IMR-90 (cell line): ENCODE measurements around the gene MASTL. TPM values are rescaled to one million over a fixed set of nuclear protein-coding genes. Genes with fewer than 3 reads are reported as not detected.

Source experiments
- ATAC-seq: fragments of 200-7000 bp; cut with Tn5 transposase; 2 replicates; pipeline ENCODE4 v1.9.1; 2020; ENCODE audit warnings: low read depth, mild to moderate bottlenecking, moderate library complexity
- BruUV-seq: library from RNA; stranded (reverse); fragments of 400-500 nt; replicated peaks from 2 replicates; lab custom pipeline; 2021; lab: Mats Ljungman, UMichigan
- CTCF ChIA-PET: fragments of 300-600 bp; formaldehyde crosslinking; extraction: SDS; loops from one replicate; lab custom pipeline; 2021; ENCODE audit warnings: antibody characterized with exemption; lab: Yijun Ruan, JAX
- POLR2A ChIA-PET: fragments of 300-600 bp; sonication (Branson Sonifier 250); formaldehyde crosslinking; loops from one replicate; lab custom pipeline; 2022; ENCODE audit warnings: antibody characterized with exemption; ENCODE audit not compliant: unreplicated experiment; lab: Charles Lee
- DNase-seq: peaks from one replicate; pipeline ENCODE4 v3.0.0; 2013
- H2AFZ ChIP-seq: replicated peaks from 2 replicates; pipeline ENCODE3; 2013; ENCODE audit warnings: low read length, mild to moderate bottlenecking; ENCODE audit not compliant: poor library complexity
- H2AK5ac ChIP-seq: 2 replicates; pipeline ENCODE4 v1.6.1; 2013; ENCODE audit warnings: low read depth, low read length, inconsistent platforms
- H2AK9ac ChIP-seq: replicated peaks from 2 replicates; pipeline ENCODE3; 2013; ENCODE audit warnings: mild to moderate bottlenecking, low read depth, low read length, moderate library complexity; ENCODE audit not compliant: poor library complexity
- H2BK120ac ChIP-seq: 2 replicates; pipeline ENCODE4 v1.6.1; 2013; ENCODE audit warnings: low read depth, low read length, inconsistent platforms
- H2BK15ac ChIP-seq: 3 replicates; pipeline ENCODE4 v1.6.1; 2013; ENCODE audit warnings: low read depth, low read length, inconsistent platforms
- H2BK20ac ChIP-seq: 2 replicates; pipeline ENCODE4 v1.6.1; 2013; ENCODE audit warnings: low read depth, mild to moderate bottlenecking, inconsistent platforms, low read length, moderate library complexity
- H2BK5ac ChIP-seq: 2 replicates; pipeline ENCODE4 v1.6.1; 2013; ENCODE audit warnings: mild to moderate bottlenecking, low read depth, low read length, inconsistent platforms; ENCODE audit not compliant: poor library complexity, severe bottlenecking
- H3K14ac ChIP-seq: replicated peaks from 2 replicates; pipeline ENCODE4 v1.6.1; 2013; ENCODE audit warnings: low read depth, low read length, inconsistent platforms
- H3K18ac ChIP-seq: 2 replicates; pipeline ENCODE4 v1.6.1; 2013; ENCODE audit warnings: low read depth, low read length, control low read depth
- H3K23ac ChIP-seq: 2 replicates; pipeline ENCODE4 v1.6.1; 2013; ENCODE audit warnings: low read depth, low read length, inconsistent platforms
- H3K27ac ChIP-seq: 2 replicates; pipeline ENCODE4 v1.5.1; 2013; ENCODE audit warnings: mild to moderate bottlenecking, control low read depth, low read length; ENCODE audit not compliant: insufficient read depth
- H3K27me3 ChIP-seq: 2 replicates; pipeline ENCODE4 v1.6.1; 2013; ENCODE audit warnings: low read length; ENCODE audit not compliant: control insufficient read depth, insufficient read depth
- H3K36me3 ChIP-seq: 2 replicates; pipeline ENCODE4 v1.6.1; 2013; ENCODE audit warnings: low read length, mixed read lengths; ENCODE audit not compliant: control insufficient read depth, insufficient read depth
- H3K4ac ChIP-seq: 2 replicates; pipeline ENCODE4 v1.6.1; 2013; ENCODE audit warnings: low read depth, low read length, inconsistent platforms
- H3K4me1 ChIP-seq: 2 replicates; pipeline ENCODE4 v1.6.1; 2013; ENCODE audit warnings: low read length, mixed read lengths; ENCODE audit not compliant: control insufficient read depth, insufficient read depth
- H3K4me2 ChIP-seq: 2 replicates; pipeline ENCODE4 v1.6.1; 2013; ENCODE audit warnings: low read depth, mild to moderate bottlenecking, control low read depth, low read length, moderate library complexity
- H3K4me3 ChIP-seq: 2 replicates; pipeline ENCODE4 v1.5.1; 2013; ENCODE audit warnings: low read depth, mild to moderate bottlenecking, control low read depth, low read length, moderate library complexity; ENCODE audit not compliant: insufficient read depth
- H3K56ac ChIP-seq: 2 replicates; pipeline ENCODE4 v1.6.1; 2013; ENCODE audit warnings: low read length, inconsistent platforms; ENCODE audit not compliant: insufficient read depth; ENCODE audit errors: extremely low read depth
- H3K79me1 ChIP-seq, 2 experiments: 2 replicates each; pipeline ENCODE4 v1.6.1; 2013; ENCODE audit warnings: low read length in 2 of 2, inconsistent platforms in 1 of 2, low read depth in 1 of 2
- H3K9ac ChIP-seq: 2 replicates; pipeline ENCODE4 v1.6.1; 2013; ENCODE audit warnings: low read depth, low read length, control low read depth
- H3K9me1 ChIP-seq: 2 replicates; pipeline ENCODE4 v1.6.1; 2013; ENCODE audit warnings: low read length, inconsistent platforms; ENCODE audit not compliant: insufficient read depth
- H3K9me3 ChIP-seq: 2 replicates; pipeline ENCODE4 v1.6.1; 2013; ENCODE audit warnings: low read length; ENCODE audit not compliant: control insufficient read depth, insufficient read depth
- H4K20me1 ChIP-seq: 2 replicates; pipeline ENCODE4 v1.6.1; 2013; ENCODE audit warnings: low read length, inconsistent platforms; ENCODE audit not compliant: insufficient read depth
- H4K5ac ChIP-seq: 2 replicates; pipeline ENCODE4 v1.6.1; 2013; ENCODE audit warnings: mild to moderate bottlenecking, low read depth, low read length, control low read depth
- H4K8ac ChIP-seq, 2 experiments: 2 replicates each; pipeline ENCODE4 v1.6.1; 2013; ENCODE audit warnings: low read depth in 2 of 2, low read length in 2 of 2, control low read depth in 1 of 2, inconsistent platforms in 1 of 2
- H4K91ac ChIP-seq: 2 replicates; pipeline ENCODE4 v1.6.1; 2013; ENCODE audit warnings: low read depth, low read length, inconsistent platforms; ENCODE audit not compliant: insufficient read depth
- BHLHE40 ChIP-seq: fragments of 150-350 bp; IDR thresholded peaks from 2 replicates; pipeline ENCODE4 v1.6.1; 2016; ENCODE audit warnings: mild to moderate bottlenecking, low read depth, low read length
- CEBPB ChIP-seq: IDR thresholded peaks from 2 replicates; pipeline ENCODE4 v1.6.1; 2012; ENCODE audit warnings: low read depth, low read length, improper control_type of control experiment
- CHD1 ChIP-seq: IDR thresholded peaks from 2 replicates; pipeline ENCODE4 v1.6.1; 2012; ENCODE audit warnings: low read depth, low read length, improper control_type of control experiment
- CTCF ChIP-seq: conservative IDR thresholded peaks from 2 replicates; pipeline ENCODE4 v1.5.1; 2012; ENCODE audit warnings: mild to moderate bottlenecking, low read depth, low read length, improper control_type of control experiment
- MAZ ChIP-seq: IDR thresholded peaks from 2 replicates; pipeline ENCODE4 v1.6.1; 2012; ENCODE audit warnings: low read depth, mild to moderate bottlenecking, low read length, improper control_type of control experiment, moderate library complexity, borderline replicate concordance
- MXI1 ChIP-seq: IDR thresholded peaks from 2 replicates; pipeline ENCODE4 v1.6.1; 2012; ENCODE audit warnings: low read depth, mild to moderate bottlenecking, low read length, moderate library complexity, borderline replicate concordance
- NFE2L2 ChIP-seq: fragments of 150-350 bp; IDR thresholded peaks from 2 replicates; pipeline ENCODE4 v1.6.1; 2016; ENCODE audit warnings: low read depth, mild to moderate bottlenecking, low read length
- POLR2A ChIP-seq: IDR thresholded peaks from 2 replicates; pipeline ENCODE4 v1.6.1; 2012; ENCODE audit warnings: mild to moderate bottlenecking, low read depth, low read length
- RCOR1 ChIP-seq: IDR thresholded peaks from 2 replicates; pipeline ENCODE4 v1.6.1; 2012; ENCODE audit warnings: mild to moderate bottlenecking, low read length, improper control_type of control experiment; ENCODE audit not compliant: insufficient replicate concordance
- SMC3 ChIP-seq: fragments of 150-350 bp; IDR thresholded peaks from 2 replicates; pipeline ENCODE4 v1.6.1; 2016; ENCODE audit warnings: low read depth, mild to moderate bottlenecking, antibody characterized with exemption, low read length, moderate library complexity
- USF2 ChIP-seq: fragments of 150-350 bp; IDR thresholded peaks from 2 replicates; pipeline ENCODE4 v1.6.1; 2017; ENCODE audit warnings: mild to moderate bottlenecking, antibody characterized with exemption, low read length, low read depth
- WGBS, 2 experiments: methylation state at CpG; one replicate each; pipeline versions ENCODE4 v1.1.5 to v1.1.7; 2013; ENCODE audit warnings: missing lambda C conversion rate in 2 of 2; ENCODE audit not compliant: insufficient read length in 1 of 2; ENCODE audit errors: extremely low coverage in 2 of 2; 5-methylcytosine and 5-hydroxymethylcytosine counted together
- dilution Hi-C: fragments of 300-500 bp; cut with HindIII; formaldehyde crosslinking; loops from one replicate; pipeline ENCODE4 v1.14.3; 2018; ENCODE audit warnings: low sequenced_read_pairs; ENCODE audit not compliant: unreplicated experiment
- in situ Hi-C: fragments of 300-500 bp; cut with MboI; formaldehyde crosslinking; loops from 3 replicates; pipeline ENCODE4 v1.14.3; 2019; ENCODE audit warnings: low sequenced_read_pairs, inconsistent platforms, mixed read lengths
- intact Hi-C: fragments of 100-400 bp; cut with micrococcal nuclease; formaldehyde crosslinking; loops from 2 replicates; pipeline ENCODE4 v1.10.0; 2022
- polyA plus RNA-seq, 3 experiments: library from polyadenylated mRNA; depleted of rRNA; stranded (reverse); fragments of >200 nt; gene quantifications; 2 replicates each; pipeline ENCODE4 v1.2.3, GENCODE V29; 2012; ENCODE audit warnings: low replicate concordance in 1 of 3
- total RNA-seq: library from RNA; depleted of rRNA; stranded (reverse); fragments of >200 nt; gene quantifications from 2 replicates; pipeline ENCODE4 v1.2.3, GENCODE V29; 2012

MASTL gene
- total and polyA plus RNA-seq, 2 of the 4 experiments (the other 2 are of a cell fraction) = 7.0 to 13.4 TPM

- Histone ChIP-seq H3K23ac (no peak overlapping the region), H2BK5ac (no peak overlapping the region), H3K56ac (no peak overlapping the region), H3K27ac (no peak overlapping the region), H4K8ac (no peak overlapping the region), H4K5ac (no peak overlapping the region), H3K9me3 (no peaks in the 10 kb centered on the region), H2AFZ (no peak overlapping the region), H3K18ac (no peak overlapping the region), H2AK5ac (no peak overlapping the region), H3K4me2 (no peak overlapping the region), H4K20me1 (no peaks in the 10 kb centered on the region), H3K79me1 (peaks cover 0 to 12% of the 10 kb centered on the region in 2 experiments; a peak in 3 of 4 replicates), H3K36me3 (peaks cover 4% of the 10 kb centered on the region; the same call in 1 of the 2 replicates), H2BK20ac (no peak overlapping the region), H3K9me1 (peaks cover 3% of the 10 kb centered on the region; the same call in 1 of the 2 replicates), H3K4ac (no peak overlapping the region), H2BK15ac (no peak overlapping the region), H3K14ac (no peak overlapping the region), H3K9ac (no peak overlapping the region), H4K91ac (no peak overlapping the region), H3K27me3 (no peaks in the 10 kb centered on the region), H2AK9ac (no peak overlapping the region), H2BK120ac (no peak overlapping the region), H3K4me1 (peaks cover 3% of the 10 kb centered on the region; the same call in 1 of the 2 replicates), H3K4me3 (no peak overlapping the region)
- no CpG with 5 or more reads among the region's 1 CpG for WGBS, 2 experiments
- ATAC-seq (no peak), DNase-seq (no peak)
- no TSS peak for BruUV-seq
- ChIA-PET POLR2A (no interaction called here), CTCF (interaction anchor here (2.4 kb wide), 1 partner anchor 12 kb away, joined by 8 read pairs; no protein-coding TSS in a partner anchor)
- dilution Hi-C loops (no loop called here), intact Hi-C loops (no loop called here), in situ Hi-C loops (no loop called here)
- TF ChIP-seq SMC3 (no peak), POLR2A (no peak), USF2 (no peak), RCOR1 (no peak), CEBPB (no peak), MXI1 (no peak), BHLHE40 (no peak), CHD1 (no peak), CTCF (no peak), NFE2L2 (no peak), MAZ (no peak)
These were observed 80.6 kb downstream of the MASTL start for GRCh38 chr10:27235706-27236105.
